Chondrocyte (in vitro differentiated cells): ENCODE measurements around the gene RARB. TPM values are rescaled to one million over a fixed set of nuclear protein-coding genes. Genes with fewer than 3 reads are reported as not detected.

ENCODE experiments used
- DNase-seq: peaks from one replicate; pipeline ENCODE4 v3.0.0; 2021; ENCODE audit warnings: mixed read lengths, low spot score
- H3K27ac Mint-ChIP-seq: one replicate; pipeline ENCODE4 v1.8.0; 2021; ENCODE audit warnings: mild to moderate bottlenecking, moderate library complexity, mixed read lengths; ENCODE audit not compliant: unreplicated experiment
- H3K27me3 Mint-ChIP-seq: 2 replicates; pipeline ENCODE4 v1.8.0; 2021; ENCODE audit warnings: low read depth, mixed read lengths
- H3K36me3 Mint-ChIP-seq: 2 replicates; pipeline ENCODE4 v1.8.0; 2021; ENCODE audit warnings: low read depth, mixed read lengths
- H3K4me1 Mint-ChIP-seq: 2 replicates; pipeline ENCODE4 v1.8.0; 2021; ENCODE audit warnings: low read depth, mild to moderate bottlenecking, mixed read lengths
- H3K4me3 Mint-ChIP-seq: one replicate; pipeline ENCODE4 v1.8.0; 2021; ENCODE audit warnings: mild to moderate bottlenecking, moderate library complexity, mixed read lengths; ENCODE audit not compliant: unreplicated experiment
- H3K9me3 Mint-ChIP-seq: 2 replicates; pipeline ENCODE4 v1.8.0; 2021; ENCODE audit warnings: low read depth, mixed read lengths
- CTCF ChIP-seq: fragments of 200-600 bp; sonication (generic); IDR thresholded peaks from 2 replicates; pipeline ENCODE4 v1.5.0; 2021; ENCODE audit warnings: antibody characterized with exemption, mild to moderate bottlenecking, moderate library complexity
- total RNA-seq: library from RNA; stranded (reverse); gene quantifications from 3 replicates; pipeline ENCODE4 v1.2.1, GENCODE V29; 2021

The RARB gene
- total RNA-seq, 1 donor from 2014 or later = 5.9 TPM

GRCh38 chr3:25478964-25479726 lies 51.1 kb downstream of the RARB start:
- H3K27ac Mint-ChIP-seq = peak overlapping the region; percentile 94

GRCh38 chr3:25479727-25480010 lies 51.6 kb downstream of the RARB start:
- no peaks in the 10 kb centered on the region for H3K9me3 Mint-ChIP-seq
- H3K27ac Mint-ChIP-seq = peak overlapping the region; percentile 94
- H3K27me3 Mint-ChIP-seq = no peaks in the 10 kb centered on the region
- H3K4me1 Mint-ChIP-seq = peaks cover 88% of the 10 kb centered on the region
- H3K36me3 Mint-ChIP-seq = no peaks in the 10 kb centered on the region
- no peak overlapping the region for H3K4me3 Mint-ChIP-seq
- TF ChIP-seq CTCF = no peak
- DNase-seq = no peak

More at GRCh38 chr3:25478964-25479726, 51.1 kb downstream of the RARB start:
- H3K9me3 Mint-ChIP-seq = no peaks in the 10 kb centered on the region
- no peaks in the 10 kb centered on the region for H3K36me3 Mint-ChIP-seq
- no peaks in the 10 kb centered on the region for H3K27me3 Mint-ChIP-seq
- no peak for DNase-seq
- TF ChIP-seq CTCF = no peak
- no peak overlapping the region for H3K4me3 Mint-ChIP-seq
- peaks cover 91% of the 10 kb centered on the region for H3K4me1 Mint-ChIP-seq

GRCh38 chr3:25480811-25481210 lies 52.7 kb downstream of the RARB start:
- no peak for TF ChIP-seq CTCF
- no peaks in the 10 kb centered on the region for H3K27me3 Mint-ChIP-seq
- H3K4me1 Mint-ChIP-seq = peaks cover 82% of the 10 kb centered on the region
- no peaks in the 10 kb centered on the region for H3K9me3 Mint-ChIP-seq
- H3K27ac Mint-ChIP-seq = peak overlapping the region; percentile 52
- H3K4me3 Mint-ChIP-seq = no peak overlapping the region
- DNase-seq = no peak
- no peaks in the 10 kb centered on the region for H3K36me3 Mint-ChIP-seq

- Mint-ChIP-seq H3K27me3 (no peaks in the 10 kb centered on the region), H3K4me3 (no peak overlapping the region), H3K27ac (peak overlapping the region; percentile 56), H3K4me1 (peaks cover 80% of the 10 kb centered on the region), H3K9me3 (no peaks in the 10 kb centered on the region), H3K36me3 (no peaks in the 10 kb centered on the region)
- TF ChIP-seq CTCF = no peak
- DNase-seq = no peak
Measured at GRCh38 chr3:25481386-25481785, 53.3 kb downstream of the RARB start.

- Mint-ChIP-seq H3K9me3 (no peaks in the 10 kb centered on the region), H3K4me1 (peaks cover 68% of the 10 kb centered on the region), H3K27ac (peak overlapping the region; percentile 2), H3K27me3 (no peaks in the 10 kb centered on the region), H3K4me3 (no peak overlapping the region), H3K36me3 (no peaks in the 10 kb centered on the region)
- TF ChIP-seq CTCF = no peak
- no peak for DNase-seq
Measured at GRCh38 chr3:25483456-25483855, 55.4 kb downstream of the RARB start.
